Peyer's patch (tissue), 4 donors: ENCODE measurements around the gene HLA-DRB5. TPM values are rescaled to one million over a fixed set of nuclear protein-coding genes. Genes with fewer than 3 reads are reported as not detected.
"Not testable (repeated sequence)": the region's sequence is repeated elsewhere in the genome, so short reads cannot be mapped to it uniquely, and the experiment has no call there.

ENCODE experiments used
- DNase-seq, 3 donors: peaks; one replicate each; pipeline ENCODE4 v3.0.0-alpha.2; 2017 to 2019
- H3K27ac ChIP-seq, 4 donors: fragments of 200-600 bp; sonication (generic); one replicate each; pipeline ENCODE4 v1.5.1; 2016 to 2019
- H3K27me3 ChIP-seq, 2 donors: fragments of 200-600 bp; sonication (generic); one replicate each; pipeline ENCODE4 v1.5.1; 2019
- H3K36me3 ChIP-seq, 3 donors: fragments of 200-600 bp; sonication (generic); one replicate each; pipeline ENCODE4 v1.5.1; 2016 to 2019
- H3K4me1 ChIP-seq, 4 donors: fragments of 200-600 bp; sonication (generic); one replicate each; pipeline ENCODE4 v1.5.1; 2016 to 2019
- H3K4me3 ChIP-seq, 4 donors: fragments of 200-600 bp; sonication (generic); 1 replicate in 3 of 4; 2 replicates in 1 of 4; pipeline ENCODE4 v1.5.1; 2016 to 2019; ENCODE audit warnings: mild to moderate bottlenecking in 1 of 4
- H3K9me3 ChIP-seq, 4 donors: fragments of 200-600 bp; sonication (generic); one replicate each; pipeline ENCODE4 v1.5.1; 2016 to 2019; ENCODE audit warnings: mild to moderate bottlenecking in 1 of 4
- CTCF ChIP-seq, 6 experiments: fragments of 450-650 bp in 4 of 6; fragments of 200-600 bp in 2 of 6; sonication (generic) in 1 of 6; IDR thresholded peaks; one replicate each; pipeline ENCODE4 v1.5.1; 2017 to 2019; ENCODE audit warnings: antibody characterized with exemption in 6 of 6, mild to moderate bottlenecking in 3 of 6, moderate library complexity in 1 of 6
- POLR2A ChIP-seq, 2 donors: fragments of 450-650 bp; IDR thresholded peaks; one replicate each; pipeline ENCODE4 v1.5.1; 2017; ENCODE audit warnings: antibody characterized with exemption in 2 of 2, mild to moderate bottlenecking in 2 of 2, moderate library complexity in 2 of 2
- total RNA-seq, 4 donors: library from RNA; depleted of rRNA; stranded (reverse); fragments of >200 nt; gene quantifications; one replicate each; pipeline ENCODE4 v1.1.0, GENCODE V29; 2016

Gene HLA-DRB5
- total RNA-seq, result 10 to 100 TPM in 2 of 4 donors, not detected in 2; 14.7 to 36.3 TPM

- Histone ChIP-seq H3K9me3 (no peaks in the 10 kb centered on the region), H3K27ac (peak within 1 kb of the TSS in 1 of 4 donors; percentile 75)
Measured at GRCh38 chr6:32529697-32530430, at the start of gene HLA-DRB5. HLA-DRB5 (minus strand) TSS chr6:32530287; CDS start chr6:32530224, 63 bp downstream.

GRCh38 chr6:32578962-32579361, 48.9 kb upstream of the HLA-DRB5 start:
- no peaks in the 10 kb centered on the region for H3K36me3 ChIP-seq
- H3K4me3 ChIP-seq, result no peak overlapping the region
- H3K27me3 ChIP-seq, result no peaks in the 10 kb centered on the region
- TF ChIP-seq CTCF (IDR thresholded peaks at IDR 0.05) (no peak), POLR2A (IDR thresholded peaks at IDR 0.05) (no peak)
- no peaks in the 10 kb centered on the region for H3K9me3 ChIP-seq
- no peak overlapping the region for H3K27ac ChIP-seq
- H3K4me1 ChIP-seq, result no peaks in the 10 kb centered on the region
- DNase-seq, result no peak

More at GRCh38 chr6:32529697-32530430, at the start of gene HLA-DRB5:
- TF ChIP-seq POLR2A (IDR thresholded peaks at IDR 0.05) (no peak), CTCF (IDR thresholded peaks at IDR 0.05) (no peak)
- no peaks in the 10 kb centered on the region for H3K36me3 ChIP-seq
- peak within 1 kb of the TSS in 1 of 4 donors; percentile 34 for H3K4me3 ChIP-seq
- peak; percentile 51 to 69 (median 64) for DNase-seq
- no peaks in the 10 kb centered on the region for H3K4me1 ChIP-seq
- no peaks in the 10 kb centered on the region for H3K27me3 ChIP-seq

- H3K9me3 ChIP-seq, H3K4me1 ChIP-seq, H3K36me3 ChIP-seq, DNase-seq, H3K27me3 ChIP-seq, H3K4me3 ChIP-seq, H3K27ac ChIP-seq: not testable (repeated sequence)
Measured at GRCh38 chr6:32577493-32577892, 47.4 kb upstream of the HLA-DRB5 start.

GRCh38 chr6:32576250-32576649, 46.2 kb upstream of the HLA-DRB5 start:
- no peaks in the 10 kb centered on the region for H3K4me1 ChIP-seq
- no peak overlapping the region for H3K27ac ChIP-seq
- H3K4me3 ChIP-seq, result no peak overlapping the region
- H3K36me3 ChIP-seq, result no peaks in the 10 kb centered on the region
- no peaks in the 10 kb centered on the region for H3K27me3 ChIP-seq
- no peak for TF ChIP-seq POLR2A (IDR thresholded peaks at IDR 0.05)
- TF ChIP-seq CTCF (IDR thresholded peaks at IDR 0.05), result no peak
- no peaks in the 10 kb centered on the region for H3K9me3 ChIP-seq
- no peak for DNase-seq

GRCh38 chr6:32570363-32570905, 40.3 kb upstream of the HLA-DRB5 start:
- no peaks in the 10 kb centered on the region for H3K27me3 ChIP-seq
- no peak overlapping the region for H3K27ac ChIP-seq
- TF ChIP-seq POLR2A (IDR thresholded peaks at IDR 0.05), result no peak
- TF ChIP-seq CTCF (IDR thresholded peaks at IDR 0.05), result no peak
- H3K36me3 ChIP-seq, result no peaks in the 10 kb centered on the region
- no peak overlapping the region for H3K4me3 ChIP-seq
- no peaks in the 10 kb centered on the region for H3K9me3 ChIP-seq
- no peak for DNase-seq
- H3K4me1 ChIP-seq, result no peaks in the 10 kb centered on the region

GRCh38 chr6:32568561-32568960, 38.5 kb upstream of the HLA-DRB5 start:
- no peaks in the 10 kb centered on the region for H3K27me3 ChIP-seq
- TF ChIP-seq POLR2A (IDR thresholded peaks at IDR 0.05), result no peak
- TF ChIP-seq CTCF (IDR thresholded peaks at IDR 0.05), result no peak
- no peak for DNase-seq

More at GRCh38 chr6:32568561-32568960, 38.5 kb upstream of the HLA-DRB5 start:
- no peaks in the 10 kb centered on the region for H3K36me3 ChIP-seq
- no peak overlapping the region for H3K27ac ChIP-seq
- no peaks in the 10 kb centered on the region for H3K9me3 ChIP-seq
- no peak overlapping the region for H3K4me3 ChIP-seq
- H3K4me1 ChIP-seq, result no peaks in the 10 kb centered on the region
